Activated gamma-delta T cell (primary cell): ENCODE data around the gene ALDOA.
"Not testable (repeated sequence)": the region's sequence is repeated elsewhere in the genome, so short reads cannot be mapped to it uniquely, and the experiment has no call there.

Source experiments
- DNase-seq: peaks from one replicate; lab custom pipeline; 2025; lab: John Stamatoyannopoulos, UW

The ALDOA gene

DNA sequence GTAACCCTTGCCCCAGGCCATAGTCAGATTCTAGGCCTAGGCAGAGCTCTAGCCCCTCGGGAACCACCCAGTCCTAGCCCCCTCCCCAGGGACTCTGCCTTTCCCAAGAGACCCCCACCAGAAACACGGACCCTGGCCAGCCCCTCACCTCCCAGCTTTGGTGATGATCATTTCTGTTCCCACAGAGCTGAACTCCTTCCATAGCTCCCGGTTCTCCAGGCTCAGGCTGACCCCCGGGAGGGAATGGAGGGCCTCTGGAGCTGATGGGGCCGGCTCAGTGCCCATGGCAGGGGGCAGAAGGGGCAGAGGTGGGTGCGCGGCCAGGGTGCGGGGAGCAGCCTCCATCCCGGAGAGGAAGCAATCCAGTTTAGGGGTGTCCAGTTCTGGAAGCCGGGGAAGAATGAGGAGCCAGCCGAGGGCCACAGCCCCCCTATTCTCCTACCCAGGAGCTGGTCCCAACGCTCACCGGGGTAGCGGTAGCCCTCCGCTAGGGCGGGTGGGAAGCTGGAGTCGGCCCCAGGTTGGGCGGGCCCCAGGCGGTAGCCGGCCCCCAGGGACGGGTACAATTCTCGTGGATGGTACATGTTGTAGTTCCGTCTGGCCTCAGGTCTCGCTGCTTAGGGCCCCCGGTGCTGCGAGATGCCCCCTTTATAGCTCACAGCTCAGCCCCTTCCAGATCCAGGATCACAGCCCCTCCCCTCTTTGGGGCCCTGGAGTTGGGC is 25.2 kb downstream of the ALDOA start:
- no peak for DNase-seq

DNA sequence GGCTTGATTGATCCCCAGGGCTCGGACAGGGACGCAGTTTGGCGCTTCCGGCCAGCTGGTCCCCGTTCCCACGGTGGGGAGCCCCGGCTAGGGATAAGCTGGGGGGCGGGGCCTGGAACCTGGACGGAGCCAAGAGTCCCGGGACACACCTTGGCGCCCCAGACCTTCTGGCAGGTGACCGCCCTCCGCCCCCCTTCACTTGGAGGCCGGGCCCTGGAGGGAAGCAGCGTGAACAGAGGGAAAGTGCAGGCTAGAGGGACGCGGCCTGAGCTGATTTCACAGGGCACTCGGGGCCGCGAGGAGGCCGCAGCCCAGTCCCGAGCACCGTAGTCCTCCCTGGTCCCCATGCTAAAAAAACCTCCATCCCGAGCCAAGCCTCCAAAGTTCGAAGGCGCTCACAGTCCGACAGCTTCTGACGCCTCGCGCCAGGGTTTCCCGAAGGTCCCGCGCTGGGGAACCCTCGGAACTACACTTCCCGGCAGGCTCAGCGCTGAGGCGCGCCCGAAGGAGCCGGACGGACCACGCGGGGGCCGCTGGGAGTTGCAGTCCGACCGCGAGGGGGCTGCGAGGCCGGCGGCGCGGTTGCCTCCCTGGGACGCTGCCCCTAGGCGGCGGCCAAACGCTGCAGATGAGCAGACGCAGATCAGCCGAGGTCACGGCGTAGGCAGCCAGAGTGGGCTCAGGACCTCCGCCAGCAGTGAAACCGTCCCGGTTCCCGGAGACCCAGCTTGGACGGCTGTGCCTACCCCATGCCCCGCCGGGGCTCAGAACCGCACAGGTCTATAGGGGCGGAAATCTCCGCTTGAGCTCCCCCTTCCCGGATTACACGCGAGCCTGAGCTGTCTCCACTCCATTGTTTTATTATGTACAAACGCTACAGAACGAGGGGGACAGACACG is 26.2 kb downstream of the ALDOA start, which contains the start of gene TBX6:
TSS of gene TBX6 (minus strand) at position 451 of the 899 bp plus-strand sequence. CDS start 731 bp downstream, outside the sequence.
- DNase-seq = peak; percentile 86

GRCh38 chr16:30092373-30093010 is 26.9 kb downstream of the ALDOA start:
- DNase-seq = peak; percentile 42

DNA sequence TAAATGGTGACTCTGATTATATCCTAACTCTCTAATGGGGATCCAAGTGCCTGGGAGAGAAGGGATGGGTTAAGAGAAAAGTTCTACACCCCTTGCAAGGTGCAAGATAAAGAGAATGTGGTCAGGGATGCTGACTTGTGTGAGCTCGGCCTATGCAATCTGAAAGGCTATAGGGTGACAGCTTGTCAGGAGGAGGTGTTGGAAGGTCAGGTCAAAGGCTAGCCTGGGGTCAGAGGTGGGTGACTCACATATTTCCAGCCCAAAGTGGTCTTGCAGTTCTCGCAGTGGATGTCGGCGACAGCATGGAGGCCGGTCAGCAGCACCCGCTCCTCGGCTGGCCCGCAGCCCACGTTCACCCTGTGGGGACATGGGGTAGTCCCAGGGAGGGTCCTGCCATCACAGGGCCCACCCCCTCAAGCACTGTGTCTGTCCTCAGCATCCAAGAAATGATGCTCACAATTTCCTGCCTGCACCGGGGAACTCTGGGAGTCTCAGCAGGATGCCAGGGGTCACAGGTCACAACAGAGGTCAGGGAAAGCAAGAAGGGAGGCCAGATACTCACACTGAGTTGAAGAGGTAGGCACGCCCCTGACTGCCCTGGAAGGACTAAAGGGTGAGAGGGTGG is 29.1 kb downstream of the ALDOA start:
- DNase-seq = no peak

DNA sequence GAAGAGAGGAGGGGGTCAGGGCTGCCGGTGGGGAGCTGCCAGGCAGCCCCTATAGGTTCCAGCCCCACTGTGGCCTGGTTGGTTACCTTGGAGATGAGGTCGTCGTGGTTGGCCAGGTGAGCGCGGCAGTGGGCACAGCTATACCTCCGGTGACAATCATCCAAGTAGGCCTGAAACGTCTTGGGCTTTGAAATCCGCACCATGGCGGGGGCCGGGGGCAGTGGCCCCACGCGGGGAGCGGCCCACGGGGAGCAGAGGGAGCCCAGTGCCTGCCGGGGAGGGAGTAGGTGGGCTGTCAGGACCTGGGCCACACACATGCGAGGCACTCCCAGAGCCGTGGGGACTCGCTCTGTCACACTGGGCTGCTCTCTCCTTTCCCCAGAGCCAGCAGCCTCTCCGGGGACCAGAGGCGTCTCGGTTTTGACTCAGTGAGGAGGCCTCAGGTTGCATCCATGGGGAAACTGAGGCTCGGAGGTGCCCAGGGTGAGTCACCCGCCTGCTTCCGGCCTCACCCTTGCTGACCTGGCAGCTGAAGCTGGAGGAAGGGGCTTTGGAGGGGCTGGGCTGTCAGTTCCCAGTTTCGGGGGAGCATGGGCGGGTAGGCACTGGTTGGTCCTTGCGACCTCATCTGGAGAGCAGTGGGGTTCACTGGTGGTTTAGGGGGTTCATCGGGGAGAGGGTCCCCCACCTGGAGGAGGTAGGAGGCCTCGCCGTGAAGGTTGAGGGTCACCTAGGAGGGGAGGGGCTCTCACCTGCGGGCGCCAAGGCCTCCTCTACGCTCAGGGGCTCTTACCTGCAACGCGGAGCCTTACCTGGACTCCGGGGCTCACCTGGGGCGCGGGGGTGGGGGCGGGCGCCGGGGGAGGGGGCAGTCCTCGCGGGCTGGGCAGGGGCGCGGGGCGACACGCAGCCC is 29.9 kb downstream of the ALDOA start:
- DNase-seq = no peak

DNA sequence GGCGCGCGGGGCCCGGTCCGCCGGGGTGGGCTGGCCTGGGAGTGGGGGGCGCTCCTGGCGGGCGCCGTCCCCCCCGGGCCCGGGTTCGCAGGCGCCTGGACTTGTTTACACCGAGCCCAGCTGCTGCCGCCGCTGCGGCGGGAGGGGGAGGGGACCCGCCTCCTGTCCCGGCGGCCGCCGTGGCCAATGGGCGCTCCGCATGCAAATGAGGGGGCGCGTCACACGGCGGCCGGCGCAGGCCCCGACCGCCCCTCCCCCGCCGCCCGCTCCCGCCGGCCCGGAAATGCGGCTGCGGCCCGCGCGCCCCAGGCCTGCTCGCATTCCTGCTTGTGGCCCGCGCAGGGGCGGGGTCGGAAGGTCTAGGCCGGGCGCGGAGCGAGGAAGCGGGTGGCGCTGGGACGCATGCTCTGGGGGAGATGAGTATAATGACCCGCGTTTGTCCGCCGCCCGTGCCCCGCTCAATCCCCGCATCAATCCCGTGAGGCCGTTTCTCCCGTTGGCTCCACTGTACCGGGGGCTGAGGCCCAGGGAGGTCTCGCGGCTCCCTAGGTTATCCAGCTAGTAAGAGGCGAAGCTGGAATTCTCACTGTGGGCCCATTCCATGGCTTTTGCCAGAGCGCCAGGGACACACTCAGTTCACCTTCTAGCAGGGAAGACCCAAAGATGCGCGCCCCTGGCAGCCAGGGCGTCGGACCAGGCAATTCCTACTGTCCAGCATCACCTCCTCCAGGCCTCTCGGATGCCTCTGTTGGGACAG is 30.7 kb downstream of the ALDOA start, which contains the start of gene YPEL3:
TSS of gene YPEL3 (minus strand) at position 109 of the 757 bp plus-strand sequence. CDS start 731 bp downstream, outside the sequence.
- DNase-seq = peak; percentile 92

DNA sequence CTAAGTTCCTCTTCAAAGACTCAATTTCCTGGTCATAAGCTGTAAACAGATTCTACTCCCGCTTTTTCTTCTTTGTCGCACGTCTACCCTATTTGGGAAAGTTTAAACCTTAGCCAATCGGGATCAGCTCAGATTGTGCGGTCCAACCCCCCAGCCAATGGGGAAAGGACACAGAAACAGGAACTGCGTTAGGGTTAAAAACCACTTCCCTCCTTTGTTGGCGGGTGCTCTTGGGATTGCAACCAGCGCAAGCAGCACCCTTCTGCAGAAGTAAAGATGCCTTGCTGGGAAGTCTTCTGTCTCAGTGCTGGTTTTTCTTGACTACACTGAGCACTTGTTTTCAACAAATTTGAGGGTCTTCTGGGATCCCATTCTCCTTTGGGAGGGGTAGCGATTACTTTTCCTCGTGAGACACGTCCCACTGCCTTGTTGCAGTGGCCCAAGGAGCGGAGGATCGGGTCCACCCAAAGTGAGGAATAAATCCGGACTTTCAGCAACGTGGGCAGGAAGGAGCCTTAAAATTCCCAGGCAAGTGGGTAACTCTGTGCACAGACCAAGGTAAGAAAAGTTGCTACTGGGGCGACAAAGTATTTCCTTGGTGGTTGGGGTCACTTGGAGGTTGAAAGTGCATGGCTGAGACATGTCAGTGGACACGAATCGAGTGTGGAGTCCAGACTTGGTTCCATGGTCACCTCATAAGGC is 31.5 kb downstream of the ALDOA start:
- DNase-seq = no peak

DNA sequence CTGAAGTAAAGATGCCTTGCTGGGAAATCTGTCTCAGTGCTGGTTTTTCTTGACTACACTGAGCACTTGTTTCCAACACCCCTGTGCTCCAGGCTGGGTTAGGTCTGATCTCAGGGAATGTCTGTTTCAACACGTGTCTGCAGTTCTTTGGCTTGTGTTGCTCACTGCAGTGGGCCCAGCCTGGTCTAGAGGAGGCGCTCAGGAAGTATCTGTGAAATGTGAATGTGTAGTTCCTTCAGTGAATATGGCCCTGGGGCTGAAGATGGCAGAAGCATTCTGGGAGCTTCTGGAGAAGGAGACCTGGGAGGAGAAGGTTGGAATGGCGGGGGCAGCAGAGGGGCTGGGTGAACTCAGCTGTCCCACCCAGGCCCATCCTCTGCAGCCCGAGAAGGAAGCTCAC is 38.5 kb downstream of the ALDOA start:
- DNase-seq = no peak

- no peak for DNase-seq
These were observed 38.9 kb downstream of the ALDOA start for GRCh38 chr16:30104492-30104891.

GRCh38 chr16:30108059-30108850 is 42.7 kb downstream of the ALDOA start:
- no peak for DNase-seq

DNA sequence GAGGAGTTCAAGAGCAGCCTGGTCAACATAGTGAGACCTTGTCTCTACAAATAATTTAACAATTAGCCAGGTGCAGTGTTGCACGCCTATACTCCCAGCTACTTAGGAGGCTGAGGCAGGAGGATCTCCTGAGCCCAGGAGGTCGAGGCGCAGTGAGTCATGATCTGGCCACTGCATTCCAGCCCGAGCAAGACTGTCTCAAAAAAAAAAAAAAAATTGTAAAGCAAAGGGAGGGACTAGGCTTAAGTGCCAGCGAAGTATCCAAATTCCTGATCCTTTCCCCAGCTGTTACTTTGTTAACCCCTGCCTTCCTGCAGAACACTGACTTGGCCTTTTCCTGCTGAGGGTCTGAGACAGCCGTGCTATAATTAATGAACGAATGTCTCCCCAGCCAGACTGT is 45.1 kb downstream of the ALDOA start:
- DNase-seq = no peak

DNA sequence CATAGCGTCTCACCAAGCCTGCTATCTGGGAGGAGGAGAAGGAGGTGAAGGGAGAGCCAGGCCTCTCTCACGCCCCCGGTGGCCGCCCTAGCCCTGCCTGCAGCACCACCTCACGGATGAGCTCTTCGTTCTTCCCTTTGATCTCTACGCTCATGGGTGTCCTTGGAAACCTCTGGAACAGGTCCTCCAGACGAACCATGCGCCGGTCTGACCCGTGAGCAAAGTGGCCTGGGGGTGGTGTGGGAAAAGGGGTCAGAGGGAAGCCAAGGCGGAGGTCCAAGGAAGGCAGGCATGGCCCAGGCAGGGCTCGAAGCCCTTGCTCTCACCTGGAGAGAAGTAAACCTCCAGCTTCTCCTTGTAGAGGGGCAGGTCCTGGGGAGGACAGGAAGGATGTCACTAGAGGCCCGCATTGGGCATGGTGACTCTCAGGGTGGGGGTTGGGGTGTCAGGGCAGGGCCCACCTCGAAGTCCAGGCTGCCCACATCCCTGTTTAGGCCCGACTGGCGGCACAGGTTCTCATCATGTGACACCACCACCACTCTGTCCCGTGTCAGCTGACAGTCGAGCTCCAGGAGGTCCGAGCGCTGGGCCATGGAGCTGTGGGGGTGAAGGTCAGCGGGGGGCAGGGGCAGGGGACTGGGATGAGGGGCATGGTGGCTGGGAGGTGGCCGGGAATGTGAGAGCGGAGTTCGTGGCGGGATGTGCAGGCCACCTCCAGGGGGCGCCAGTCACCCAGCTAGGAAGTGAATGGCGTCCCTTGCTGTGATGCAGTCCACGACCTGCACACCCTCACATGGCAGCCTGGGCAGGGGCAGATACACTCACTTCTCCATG is 46.9 kb downstream of the ALDOA start:
- DNase-seq = no peak

DNA sequence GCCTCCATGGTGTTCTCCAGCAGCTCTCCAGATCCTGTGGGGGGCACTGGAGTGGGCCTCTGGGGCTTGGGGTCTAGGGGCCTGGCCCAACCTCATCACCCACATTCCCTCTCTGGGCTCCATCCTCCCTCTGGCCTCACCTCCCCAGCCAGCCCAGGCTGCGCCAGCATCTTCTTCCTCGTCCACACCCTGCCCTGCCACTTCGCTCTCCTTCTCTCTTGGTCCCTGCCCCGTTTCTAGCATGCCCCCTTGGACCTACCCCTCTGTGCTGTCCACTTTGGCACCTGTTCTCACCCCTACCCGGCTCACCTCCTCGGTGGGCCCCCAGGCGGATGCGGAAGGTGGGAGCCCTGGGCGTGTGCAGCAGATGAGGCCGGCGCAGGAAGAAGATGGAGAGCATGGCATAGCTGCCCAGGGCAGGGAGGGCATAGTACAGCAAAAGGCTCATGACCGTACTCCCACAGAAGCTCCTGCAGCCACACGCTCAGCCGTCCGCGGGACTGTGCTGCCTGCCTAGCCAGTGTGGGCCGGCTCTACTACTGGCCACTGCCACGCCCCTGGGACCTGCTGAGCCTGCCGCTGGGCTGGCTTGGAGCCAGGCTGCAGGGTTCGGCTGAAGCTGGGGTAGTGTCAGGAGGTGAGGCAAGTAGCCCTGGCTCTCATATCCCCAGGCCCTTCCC is 47.6 kb downstream of the ALDOA start, which contains the start of gene GDPD3:
TSS of gene GDPD3 (minus strand) at position 507 of the 680 bp plus-strand sequence. CDS start at position 448, 59 bp downstream.
- no peak for DNase-seq

DNA sequence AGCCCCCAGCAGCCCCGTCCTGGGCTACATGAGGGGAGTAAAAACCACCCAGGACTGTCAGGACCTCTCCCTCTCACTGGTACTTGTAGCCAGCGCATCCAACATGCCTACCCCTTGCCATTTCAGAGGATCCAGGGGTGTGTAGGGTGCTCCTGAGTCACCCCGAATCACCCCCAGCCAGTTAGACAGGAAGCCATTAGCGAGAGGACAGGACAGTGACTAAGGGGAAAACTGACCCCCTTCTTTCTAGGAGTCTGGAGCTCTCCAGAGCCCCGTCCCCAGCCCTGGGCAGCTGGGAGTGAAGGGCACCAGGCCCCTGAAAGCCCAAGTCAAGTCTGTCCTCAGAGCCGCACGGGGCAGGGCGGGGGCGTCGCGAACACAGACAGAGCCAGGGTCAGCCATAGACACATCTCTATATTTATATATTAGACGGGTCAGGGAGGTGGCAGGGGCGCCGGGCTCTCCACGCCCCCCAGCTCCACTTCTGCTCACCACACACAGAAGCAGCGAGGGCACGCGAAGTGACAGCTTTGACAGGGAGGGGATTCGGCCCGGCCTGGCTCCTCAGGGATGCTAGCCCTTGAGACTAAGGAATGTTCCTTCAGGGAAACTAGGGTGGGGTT is 48.3 kb downstream of the ALDOA start:
- DNase-seq = no peak

DNA sequence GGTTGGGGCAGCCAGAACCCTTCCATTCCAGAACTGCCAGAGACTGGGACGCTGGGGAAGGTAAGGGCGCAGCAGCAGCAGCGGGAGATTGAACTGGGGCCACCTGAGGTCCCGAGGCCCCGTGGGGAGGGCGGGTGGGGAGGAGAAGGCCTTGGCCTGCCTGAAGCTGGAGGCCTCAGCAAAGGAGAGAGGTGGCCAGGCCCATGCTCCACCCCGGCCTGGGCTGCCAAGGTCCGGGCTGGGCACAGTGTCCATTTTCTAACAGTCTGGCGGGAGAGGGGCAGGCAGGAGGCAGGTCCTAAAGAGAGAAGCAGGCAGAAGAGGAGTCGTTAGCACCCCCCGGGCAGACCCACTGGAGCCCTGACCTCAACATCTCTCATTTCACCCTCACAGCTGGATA is 48.9 kb downstream of the ALDOA start:
- DNase-seq = no peak

DNA sequence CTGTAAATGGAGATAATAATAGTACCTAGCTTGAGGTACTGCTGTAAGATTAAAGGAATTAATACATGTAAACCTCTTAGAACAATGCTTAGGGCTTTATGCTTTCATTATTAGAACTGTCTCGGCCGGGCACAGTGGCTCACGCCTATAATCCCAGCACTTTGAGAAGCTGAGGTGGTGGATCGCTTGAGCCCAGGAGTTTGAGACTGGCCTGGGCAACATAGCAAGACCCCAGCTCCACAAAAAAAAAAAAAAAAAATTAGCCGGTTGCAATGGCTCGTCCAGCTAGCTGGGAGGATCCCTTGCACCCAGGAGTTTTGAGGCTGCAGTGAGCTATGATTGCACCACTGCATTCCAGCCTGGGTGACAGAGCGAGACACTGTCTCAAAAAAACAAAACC is 49.3 kb downstream of the ALDOA start:
- not testable (repeated sequence) for DNase-seq
